Measurements from ENCODE around the gene HINT3. TPM values are rescaled to one million over a fixed set of nuclear protein-coding genes. Genes with fewer than 3 reads are reported as not detected.
A peak's percentile ranks its signal among the peaks of the same experiment; 100 is the strongest.
"Not testable (repeated sequence)": the region's sequence is repeated elsewhere in the genome, so short reads cannot be mapped to it uniquely, and the experiment has no call there.

Gene HINT3
- total RNA-seq = 10 to 100 TPM; 15.4 to 22.5 (median 20.7) TPM

DNA sequence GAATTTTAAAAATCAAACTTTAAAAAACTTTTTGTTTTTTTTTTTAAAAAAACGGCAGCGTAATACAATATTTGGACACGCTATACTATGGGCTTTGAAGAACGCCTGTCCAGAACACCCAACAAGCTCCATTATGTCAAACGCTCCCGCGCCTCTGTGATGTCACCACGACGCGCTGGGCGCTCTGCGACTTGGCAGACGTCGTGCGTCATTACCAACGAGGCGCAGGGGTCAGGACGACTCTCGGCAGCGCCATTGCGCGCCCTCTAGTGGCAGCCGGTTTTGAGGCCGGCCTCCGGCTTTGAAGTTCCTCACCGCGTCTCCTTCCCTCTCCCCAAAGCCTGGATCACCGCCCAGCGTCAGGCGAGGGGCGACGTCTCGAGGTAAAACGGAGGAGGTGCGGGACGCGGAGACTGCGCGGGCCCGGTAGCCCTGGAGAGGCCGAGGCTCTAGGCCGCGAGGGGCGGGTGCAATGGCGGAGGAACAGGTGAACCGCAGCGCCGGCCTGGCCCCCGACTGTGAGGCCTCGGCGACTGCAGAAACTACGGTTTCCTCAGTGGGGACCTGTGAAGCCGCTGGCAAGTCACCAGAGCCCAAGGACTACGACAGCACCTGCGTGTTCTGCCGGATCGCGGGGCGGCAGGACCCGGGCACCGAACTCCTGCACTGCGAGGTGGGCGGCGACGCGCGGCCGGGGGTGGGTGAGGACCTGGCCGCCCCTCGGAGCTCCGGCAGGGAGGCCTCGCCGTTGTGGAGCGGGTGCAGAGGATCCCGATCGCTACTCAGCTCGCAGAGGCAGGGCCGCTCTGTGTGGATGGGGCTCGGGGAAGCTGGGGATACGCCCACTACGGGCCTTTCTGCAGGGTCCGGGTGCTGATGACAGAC, at the start of gene HINT3:
Gene HINT3 (plus strand): TSS at position 265 of the 885 bp plus-strand sequence. CDS start 208 bp downstream, at position 473.
- no peaks in the 10 kb centered on the region for H3K9me3 ChIP-seq
- H3K27me3 ChIP-seq = no peaks in the 10 kb centered on the region
- H3K27ac ChIP-seq = peak within 1 kb of the TSS; percentile 93 to 97 (median 95)
- peaks cover 16 to 53% (median 18%) of the 10 kb centered on the region in 3 donors for H3K4me1 ChIP-seq
- H3K36me3 ChIP-seq = peaks cover 0 to 8% (median 0%) of the 10 kb centered on the region in 3 donors
- H3K4me3 ChIP-seq = peak within 1 kb of the TSS; percentile 81 to 98 (median 88)
- 0% methylated on average over 7 to 19 of the region's 82 CpGs for WGBS, 2 donors
- intact Hi-C loops (cut with DNase I) = loop anchor here (5.0 to 10.0 kb wide), 3 partner anchors 102 to 642 kb away; no protein-coding TSS in a partner anchor
- DNase-seq = peak; percentile 81
- peak in 3 of 4 donors; percentile 13 to 76 (median 42) for TF ChIP-seq POLR2A (IDR thresholded peaks at IDR 0.05)
- TF ChIP-seq, protein P1, sequence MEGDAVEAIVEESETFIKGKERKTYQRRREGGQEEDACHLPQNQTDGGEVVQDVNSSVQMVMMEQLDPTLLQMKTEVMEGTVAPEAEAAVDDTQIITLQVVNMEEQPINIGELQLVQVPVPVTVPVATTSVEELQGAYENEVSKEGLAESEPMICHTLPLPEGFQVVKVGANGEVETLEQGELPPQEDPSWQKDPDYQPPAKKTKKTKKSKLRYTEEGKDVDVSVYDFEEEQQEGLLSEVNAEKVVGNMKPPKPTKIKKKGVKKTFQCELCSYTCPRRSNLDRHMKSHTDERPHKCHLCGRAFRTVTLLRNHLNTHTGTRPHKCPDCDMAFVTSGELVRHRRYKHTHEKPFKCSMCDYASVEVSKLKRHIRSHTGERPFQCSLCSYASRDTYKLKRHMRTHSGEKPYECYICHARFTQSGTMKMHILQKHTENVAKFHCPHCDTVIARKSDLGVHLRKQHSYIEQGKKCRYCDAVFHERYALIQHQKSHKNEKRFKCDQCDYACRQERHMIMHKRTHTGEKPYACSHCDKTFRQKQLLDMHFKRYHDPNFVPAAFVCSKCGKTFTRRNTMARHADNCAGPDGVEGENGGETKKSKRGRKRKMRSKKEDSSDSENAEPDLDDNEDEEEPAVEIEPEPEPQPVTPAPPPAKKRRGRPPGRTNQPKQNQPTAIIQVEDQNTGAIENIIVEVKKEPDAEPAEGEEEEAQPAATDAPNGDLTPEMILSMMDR (IDR thresholded peaks at IDR 0.05) = peak; percentile 94 to 99 (median 98)

DNA sequence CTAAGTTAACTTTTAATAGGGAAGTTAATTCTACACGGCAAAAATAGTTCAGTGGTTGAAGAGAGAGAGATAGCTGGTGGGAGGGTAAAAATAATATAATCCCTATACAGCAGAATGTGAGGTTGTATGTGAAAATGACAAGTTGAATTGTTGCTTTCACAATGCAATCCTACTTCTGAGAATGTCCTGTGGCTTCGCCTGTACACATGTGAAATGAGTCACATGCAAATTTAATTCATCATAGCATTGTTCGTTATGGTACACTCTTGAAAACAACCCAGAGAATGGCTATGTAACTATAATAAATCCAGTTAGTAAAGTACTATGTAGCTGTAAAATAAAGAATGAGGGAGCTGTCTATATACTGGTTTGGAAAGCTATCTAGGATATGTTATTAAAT, 46.0 kb upstream of the HINT3 start:
- peaks cover 0 to 20% (median 4%) of the 10 kb centered on the region in 3 donors for H3K4me1 ChIP-seq
- intact Hi-C loops (cut with DNase I) = no loop called here
- H3K4me3 ChIP-seq = no peak overlapping the region
- peaks cover 0 to 32% (median 0%) of the 10 kb centered on the region in 3 donors for H3K36me3 ChIP-seq
- H3K27ac ChIP-seq = peak overlapping the region in 1 of 4 donors; percentile 27
- DNase-seq = no peak
- no peaks in the 10 kb centered on the region for H3K9me3 ChIP-seq
- WGBS, 2 donors = 16 to 21% methylated on average over 3 of the region's 3 CpGs
- TF ChIP-seq, protein P1 (IDR thresholded peaks at IDR 0.05) = no peak
- no peak for TF ChIP-seq POLR2A (IDR thresholded peaks at IDR 0.05)
- no peaks in the 10 kb centered on the region for H3K27me3 ChIP-seq

DNA sequence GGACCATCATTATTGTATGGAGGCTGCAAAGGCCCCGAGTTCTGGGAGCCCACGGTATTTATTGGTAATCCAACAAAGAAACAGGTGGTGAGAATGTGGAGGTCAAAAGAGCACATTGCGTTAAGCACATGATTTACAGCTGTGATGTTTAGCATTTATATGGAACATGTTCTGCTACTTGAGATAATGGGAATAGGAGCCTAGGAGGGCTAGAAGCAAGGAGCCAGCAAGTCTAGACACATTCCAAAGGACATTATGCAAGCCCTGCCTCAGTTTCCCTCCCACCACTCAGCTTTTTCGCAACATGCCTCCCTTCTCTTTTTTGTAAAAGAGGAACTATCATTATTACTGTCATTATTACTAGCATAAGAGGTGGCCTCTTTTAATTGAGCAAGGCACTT, 45.5 kb upstream of the HINT3 start:
- 75 to 79% methylated on average over 4 of the region's 4 CpGs for WGBS, 2 donors
- intact Hi-C loops (cut with DNase I); H3K4me3 ChIP-seq; H3K9me3 ChIP-seq; H3K27me3 ChIP-seq; DNase-seq: not testable (repeated sequence)
- peaks cover 0 to 37% (median 0%) of the 10 kb centered on the region in 3 donors for H3K36me3 ChIP-seq
- peak overlapping the region in 1 of 4 donors; percentile 21 for H3K27ac ChIP-seq
- H3K4me1 ChIP-seq = peaks cover 0 to 20% (median 4%) of the 10 kb centered on the region in 3 donors

DNA sequence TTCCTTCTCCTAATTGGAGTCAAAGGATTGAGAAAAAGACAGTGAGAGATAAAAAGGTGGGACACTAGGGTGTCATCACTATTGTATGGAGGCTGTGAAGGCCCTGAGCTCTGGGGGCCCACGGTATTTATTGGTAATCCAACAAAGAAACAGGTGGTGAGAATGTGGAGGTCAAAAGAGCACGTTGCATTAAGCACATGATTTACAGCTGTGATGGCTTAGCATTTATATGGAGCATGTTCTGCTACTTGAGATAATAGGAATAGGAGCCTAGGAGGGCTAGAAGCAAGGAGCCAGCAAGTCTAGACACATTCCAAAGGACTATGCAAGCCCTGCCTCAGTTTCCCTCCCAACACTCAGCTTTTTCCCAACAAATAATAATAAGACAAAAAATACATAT, 44.1 kb upstream of the HINT3 start:
- H3K9me3 ChIP-seq; H3K4me3 ChIP-seq; H3K27me3 ChIP-seq; intact Hi-C loops (cut with DNase I); DNase-seq; H3K27ac ChIP-seq: not testable (repeated sequence)
- Histone ChIP-seq H3K36me3 (peaks cover 0 to 45% (median 0%) of the 10 kb centered on the region in 3 donors), H3K4me1 (peaks cover 0 to 20% (median 4%) of the 10 kb centered on the region in 3 donors)
- 84 to 87% methylated on average over 2 of the region's 2 CpGs for WGBS, 2 donors

DNA sequence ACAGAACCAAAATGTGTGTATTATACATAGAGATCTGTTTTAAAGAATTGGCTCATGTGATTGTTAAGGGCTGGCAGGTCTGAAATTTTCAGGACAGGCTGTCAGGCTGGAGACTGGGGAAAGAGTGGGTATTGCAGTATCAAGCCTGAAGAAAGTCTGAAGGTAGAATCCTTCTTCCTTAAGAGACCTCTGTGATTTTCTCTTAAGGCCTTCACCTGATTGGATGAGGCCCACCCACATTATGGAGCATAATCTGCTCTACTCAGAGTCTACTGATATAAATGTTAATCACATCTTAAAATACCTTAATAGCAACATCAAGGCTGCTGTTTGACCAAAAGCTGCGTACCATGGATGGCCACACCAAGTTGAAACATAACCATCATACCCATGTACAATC, 43.4 kb upstream of the HINT3 start:
- peaks cover 0 to 44% (median 0%) of the 10 kb centered on the region in 3 donors for H3K36me3 ChIP-seq
- WGBS, 2 donors = 100% methylated on average over 1 of the region's 1 CpG
- TF ChIP-seq POLR2A (IDR thresholded peaks at IDR 0.05) = no peak
- TF ChIP-seq, protein P1 (IDR thresholded peaks at IDR 0.05) = no peak
- H3K4me3 ChIP-seq = no peak overlapping the region
- peaks cover 0 to 26% (median 10%) of the 10 kb centered on the region in 3 donors for H3K4me1 ChIP-seq
- DNase-seq = no peak
- no peaks in the 10 kb centered on the region for H3K9me3 ChIP-seq
- H3K27ac ChIP-seq = peak overlapping the region; percentile 24 to 66 (median 40)
- intact Hi-C loops (cut with DNase I) = no loop called here
- no peaks in the 10 kb centered on the region for H3K27me3 ChIP-seq

DNA sequence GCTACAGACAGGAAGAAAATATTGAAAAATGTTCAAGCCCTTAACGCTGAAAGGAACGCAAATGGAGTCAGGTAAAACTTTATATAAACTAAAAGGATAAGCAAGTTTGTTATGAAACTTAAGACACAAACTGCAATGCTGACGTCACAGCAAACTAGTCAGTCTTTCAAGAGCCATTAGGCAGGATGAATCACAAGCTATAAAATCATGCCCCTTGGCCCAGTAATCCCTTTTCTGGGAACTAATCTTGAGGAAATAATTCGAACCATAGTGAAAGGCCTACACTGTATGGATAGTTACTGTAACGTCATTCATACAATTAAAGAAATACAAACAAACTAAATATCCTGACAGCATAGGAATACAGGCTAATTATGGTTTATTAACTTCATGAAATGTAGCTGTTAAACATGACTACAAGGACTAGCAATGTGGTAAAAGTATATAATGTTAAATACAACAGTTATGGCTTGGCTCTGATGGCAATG, 42.7 kb upstream of the HINT3 start:
- TF ChIP-seq, protein P1 (IDR thresholded peaks at IDR 0.05) = no peak
- no peak for TF ChIP-seq POLR2A (IDR thresholded peaks at IDR 0.05)
- H3K9me3 ChIP-seq = no peaks in the 10 kb centered on the region
- peak overlapping the region; percentile 27 to 66 (median 40) for H3K27ac ChIP-seq
- 22 to 37% methylated on average over 5 of the region's 5 CpGs for WGBS, 2 donors
- DNase-seq = no peak
- H3K36me3 ChIP-seq = peaks cover 0 to 38% (median 0%) of the 10 kb centered on the region in 3 donors
- intact Hi-C loops (cut with DNase I) = no loop called here
- H3K4me3 ChIP-seq = no peak overlapping the region
- no peaks in the 10 kb centered on the region for H3K27me3 ChIP-seq
- H3K4me1 ChIP-seq = peaks cover 0 to 34% (median 16%) of the 10 kb centered on the region in 3 donors
